GM21360 (cell line): ENCODE data around the gene DIP2B.
"Not testable (repeated sequence)": the region's sequence is repeated elsewhere in the genome, so short reads cannot be mapped to it uniquely, and the experiment has no call there.

Experiments
- ATAC-seq: cut with Tn5 transposase; IDR thresholded peaks from one replicate; pipeline ENCODE4 v1.9.1; 2021; ENCODE audit warnings: mild to moderate bottlenecking, moderate library complexity; ENCODE audit not compliant: unreplicated experiment

DIP2B gene

GRCh38 chr12:50504798-50505674, at the start of gene DIP2B:
Gene DIP2B, plus strand, starts transcription at chr12:50504985. Its CDS starts 156 bp downstream, at chr12:50505141.
- peak; percentile 62 for ATAC-seq

DNA sequence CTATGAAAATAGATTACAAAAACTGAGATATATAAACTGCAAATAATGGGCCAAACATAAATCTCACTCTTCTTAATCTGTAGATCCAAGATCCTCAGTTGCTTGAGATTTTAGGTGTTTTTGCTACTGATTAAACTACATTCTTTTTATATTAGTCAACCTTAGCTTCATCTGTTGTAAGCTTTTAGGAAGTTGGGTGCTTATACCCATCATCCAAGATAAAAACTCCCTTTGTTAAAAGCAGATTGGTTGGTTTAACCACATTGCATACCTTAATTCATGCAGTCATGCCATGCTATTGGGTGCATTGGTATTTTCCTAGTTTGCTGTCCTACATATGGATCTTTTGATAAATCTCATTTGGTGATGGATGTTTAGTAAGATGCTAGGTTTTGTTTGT, 46.2 kb upstream of the DIP2B start:
- ATAC-seq: no peak

GRCh38 chr12:50467439-50467838, 37.3 kb upstream of the DIP2B start:
- no peak for ATAC-seq

- ATAC-seq: no peak
Measured at GRCh38 chr12:50477241-50477832, 27.4 kb upstream of the DIP2B start.

DNA sequence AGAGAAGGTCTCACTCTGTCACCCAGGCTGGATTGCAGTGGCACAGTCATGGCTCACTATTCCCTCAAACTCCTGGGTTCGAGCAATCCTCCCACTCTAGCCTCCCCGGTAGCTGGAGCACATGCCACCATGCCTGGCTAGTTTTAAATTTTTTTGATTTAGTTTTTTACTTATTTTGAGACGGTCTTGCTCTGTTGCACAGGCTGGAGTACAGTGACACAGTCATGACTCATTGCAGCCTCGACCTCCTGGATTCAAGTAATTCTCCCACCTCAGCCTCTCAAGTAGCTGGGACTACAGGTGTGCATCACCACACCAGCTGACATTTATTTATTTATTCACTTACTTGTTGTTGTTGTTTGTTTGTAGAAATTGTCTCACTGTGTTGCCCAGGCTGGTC, 22.2 kb upstream of the DIP2B start:
- no peak for ATAC-seq

DNA sequence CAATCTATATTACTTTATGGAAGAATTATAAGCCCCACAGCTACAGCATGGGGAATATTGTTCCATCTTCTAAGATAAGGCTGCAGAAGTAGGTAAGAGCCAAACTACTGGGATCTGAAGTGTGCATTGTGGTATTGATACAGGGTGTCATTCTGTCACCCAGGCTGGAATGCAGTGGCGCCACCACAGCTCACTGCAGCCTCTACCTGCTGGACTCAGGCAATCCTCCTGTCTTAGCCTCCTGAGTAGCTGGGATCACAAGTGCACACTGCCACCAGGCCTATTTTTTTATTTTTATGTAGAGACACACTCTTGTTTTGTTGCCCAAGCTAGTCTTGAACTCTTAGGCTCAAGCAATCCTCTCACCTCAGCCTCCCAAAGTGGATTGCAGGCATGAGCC, 21.3 kb upstream of the DIP2B start:
- no peak for ATAC-seq

DNA sequence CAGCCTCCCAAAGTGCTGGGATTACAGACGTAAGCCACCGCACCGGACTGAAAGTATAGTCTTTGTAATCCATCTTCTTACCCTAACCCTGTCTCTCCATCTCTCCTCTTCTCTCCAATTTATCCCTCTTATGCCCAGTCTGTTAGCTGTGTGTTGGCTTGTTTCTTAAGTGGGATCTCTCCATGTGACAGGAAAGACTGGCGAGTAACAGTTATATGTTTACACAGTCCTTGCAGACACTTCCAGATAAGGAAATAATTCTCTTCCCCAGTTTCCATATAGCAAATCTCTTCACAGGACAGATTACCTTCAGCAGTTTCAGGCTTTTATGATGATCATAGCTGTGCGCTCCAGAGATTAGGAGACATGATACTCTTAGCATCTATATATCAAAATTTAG, 16.0 kb upstream of the DIP2B start:
- no peak for ATAC-seq

GRCh38 chr12:50498119-50498518, 6.7 kb upstream of the DIP2B start:
- ATAC-seq: not testable (repeated sequence)

DNA sequence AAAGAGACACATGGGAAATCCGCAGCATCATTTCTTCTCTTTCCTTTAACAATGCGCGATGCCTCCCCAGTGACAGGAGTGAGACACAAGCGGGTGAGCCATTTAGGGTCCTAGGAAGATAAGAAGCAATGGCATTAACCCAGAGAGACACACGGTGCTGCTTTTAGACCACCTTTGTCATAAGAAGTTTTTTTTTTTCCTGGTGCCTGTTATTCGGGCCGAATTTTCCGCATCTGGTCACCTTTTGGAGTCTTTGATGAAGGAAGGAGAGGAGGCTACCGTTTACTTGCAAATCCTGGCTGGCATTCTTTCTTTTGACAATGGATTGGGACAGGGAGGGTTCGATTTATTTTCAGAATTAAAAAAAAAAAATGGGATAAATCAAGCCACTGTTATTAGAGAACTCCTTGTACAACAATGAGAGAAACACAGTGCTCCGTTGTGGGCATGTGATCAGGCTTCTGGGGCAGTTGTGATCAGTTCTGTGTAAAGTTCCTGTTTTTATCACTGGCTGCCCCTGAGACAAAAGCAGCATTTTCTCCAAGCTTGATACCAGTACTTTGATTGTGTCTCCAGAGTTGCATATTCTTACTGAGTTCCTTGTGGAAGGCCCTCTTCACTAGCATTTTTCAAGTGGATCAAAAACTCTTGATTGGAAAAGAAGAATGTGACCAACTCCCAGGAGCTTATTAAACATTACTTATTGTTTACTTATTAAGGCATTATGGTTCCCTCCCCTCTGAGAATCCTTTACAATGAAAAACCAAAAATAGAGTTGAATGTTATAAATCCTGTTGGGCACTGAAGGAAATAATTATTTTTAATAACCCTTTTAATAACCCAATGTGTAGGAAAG, 1.1 kb downstream of the DIP2B start:
- ATAC-seq: no peak

DNA sequence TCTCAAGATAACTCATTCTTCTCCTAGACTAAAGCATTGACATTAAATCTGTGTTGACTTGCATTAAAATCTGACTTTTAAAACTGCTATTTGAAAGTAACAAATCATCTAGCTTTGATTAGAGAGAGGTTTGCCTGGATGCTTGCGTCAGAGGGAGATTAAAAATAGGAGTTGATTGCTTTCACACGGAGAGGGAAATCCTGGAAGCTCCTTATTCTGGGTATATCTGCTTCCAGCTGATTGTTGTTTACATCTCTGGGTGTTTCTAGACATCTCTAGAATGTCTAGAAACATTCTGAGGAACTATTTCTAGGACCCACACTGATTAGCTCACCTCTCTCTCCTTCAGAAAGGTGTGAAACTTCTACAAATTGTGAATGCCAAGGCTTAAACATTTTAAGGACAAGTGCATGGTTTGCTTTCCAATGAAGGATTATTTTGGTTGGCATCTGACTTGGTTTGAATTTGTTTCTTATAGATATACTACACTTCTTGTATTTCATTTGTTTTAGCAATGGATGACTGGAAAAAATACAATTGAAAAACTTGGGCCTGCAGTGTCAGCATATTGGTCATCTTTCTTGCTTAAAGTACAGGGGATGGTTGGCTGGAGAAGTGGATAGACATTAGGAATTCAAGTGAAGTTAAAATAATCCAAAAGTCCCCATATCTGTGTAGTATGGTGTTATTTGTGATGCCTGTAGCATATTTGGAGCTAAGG, 2.1 kb downstream of the DIP2B start:
- ATAC-seq: no peak

DNA sequence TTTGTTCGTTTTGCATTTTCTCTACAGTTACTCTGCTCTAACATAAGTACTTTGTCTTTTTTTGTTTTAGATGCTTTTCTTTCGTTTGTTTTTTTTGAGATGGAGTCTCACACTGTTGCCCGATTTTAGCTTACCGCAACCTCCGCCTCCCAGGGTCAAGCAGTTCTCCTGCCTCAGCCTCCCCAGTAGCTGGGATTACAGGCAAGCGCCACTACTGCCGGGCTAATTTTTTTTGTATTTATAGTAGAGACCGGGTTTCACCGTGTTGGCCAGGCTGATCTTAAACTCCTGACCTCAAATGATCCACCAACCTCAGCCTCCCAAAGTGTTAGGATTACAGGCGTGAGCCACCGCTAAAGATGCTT, 2.7 kb downstream of the DIP2B start:
- ATAC-seq: no peak

- ATAC-seq: no peak
Measured at GRCh38 chr12:50507930-50508329, 3.1 kb downstream of the DIP2B start.

- no peak for ATAC-seq
Measured at GRCh38 chr12:50508414-50508813, 3.6 kb downstream of the DIP2B start.

DNA sequence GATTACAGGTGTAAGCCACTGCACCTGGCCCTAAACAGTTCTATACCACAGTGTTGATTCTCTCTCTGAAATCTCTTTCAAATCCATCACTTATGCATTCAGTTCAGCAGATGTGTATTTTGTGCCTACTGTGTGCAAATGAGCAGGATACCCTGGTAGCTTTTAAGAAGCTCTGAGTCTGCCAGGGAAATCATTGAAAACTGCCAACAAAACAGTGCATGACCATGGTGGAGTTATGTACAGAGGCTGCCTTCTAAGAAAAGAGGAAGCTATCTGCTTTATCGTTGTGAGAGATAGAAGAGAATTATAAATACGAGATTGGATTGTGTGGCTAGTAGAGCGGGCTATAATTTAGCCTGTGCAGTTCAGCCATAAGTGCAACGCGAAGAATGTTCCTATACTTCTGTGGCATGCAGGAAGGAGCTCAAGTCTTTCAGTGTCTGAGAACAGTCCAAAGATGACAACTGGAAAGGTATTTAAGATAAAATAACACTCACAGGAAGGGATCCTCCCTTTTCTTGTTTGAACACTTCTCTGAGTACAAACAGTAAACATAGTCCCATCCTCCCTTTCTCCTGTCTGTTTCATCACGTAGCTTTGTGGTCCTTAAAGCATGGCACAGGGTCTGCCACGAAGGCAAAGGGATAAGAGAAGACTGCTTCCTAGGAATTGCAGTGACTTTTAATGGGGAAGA, 4.3 kb downstream of the DIP2B start:
- no peak for ATAC-seq

- ATAC-seq: no peak
Measured at GRCh38 chr12:50514526-50515276, 9.9 kb downstream of the DIP2B start.

DNA sequence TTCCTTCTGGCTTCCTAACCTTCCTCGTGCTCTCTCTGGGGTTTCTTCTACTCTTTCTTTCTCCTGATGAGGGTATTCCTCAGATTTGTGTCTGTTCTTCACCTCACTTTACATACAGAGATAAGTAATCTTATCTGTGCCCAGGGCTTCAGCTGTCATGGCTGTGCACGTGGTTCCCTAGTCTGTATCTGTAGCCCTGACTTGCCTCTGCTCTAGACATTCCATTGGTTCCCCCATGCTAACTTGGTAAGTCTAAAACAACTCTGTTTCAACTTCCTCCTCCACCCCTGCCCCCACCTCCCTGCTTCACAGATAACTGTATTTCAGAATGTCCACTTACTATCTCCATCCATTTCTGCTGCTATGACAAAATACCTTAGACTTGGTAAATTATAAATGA, 10.8 kb downstream of the DIP2B start:
- ATAC-seq: no peak

GRCh38 chr12:50517421-50518048, 12.8 kb downstream of the DIP2B start:
- peak; percentile 59 for ATAC-seq

GRCh38 chr12:50518090-50518489, 13.3 kb downstream of the DIP2B start:
- ATAC-seq: no peak

GRCh38 chr12:50519353-50519752, 14.6 kb downstream of the DIP2B start:
- no peak for ATAC-seq
